ENCODE data around the gene GTSF1L. TPM values are rescaled to one million over a fixed set of nuclear protein-coding genes. Genes with fewer than 3 reads are reported as not detected.

GTSF1L gene
- total RNA-seq, 1 experiment from 2014 or later = not detected

GRCh38 chr20:43723186-43723585, 3.6 kb downstream of the GTSF1L start:
- no TSS peak for BruUV-seq (replicated peaks)

GRCh38 chr20:43722153-43722505, 4.7 kb downstream of the GTSF1L start:
- Histone ChIP-seq H3K36me3 (ENCODE audit: insufficient read depth, low read length, poor library complexity, severe bottlenecking) (no peaks in the 10 kb centered on the region), H3K27ac (ENCODE audit: low read depth, low read length, poor library complexity, severe bottlenecking) (no peak overlapping the region), H3K27me3 (replicated peaks; ENCODE audit: insufficient read depth, low read depth, low read length, poor library complexity) (no peaks in the 10 kb centered on the region), H3K4me3 (ENCODE audit: low read depth, low read length, poor library complexity, severe bottlenecking) (no peak overlapping the region), H3K4me1 (ENCODE audit: insufficient read depth, low read length, poor library complexity, severe bottlenecking) (no peaks in the 10 kb centered on the region), H3K9me3 (ENCODE audit: low read depth, low read length, poor library complexity, severe bottlenecking) (no peaks in the 10 kb centered on the region)
- TF ChIP-seq CTCF (conservative IDR thresholded peaks at IDR 0.05; ENCODE audit: low read depth, low read length) = no peak
- TF ChIP-seq EZH2 (IDR thresholded peaks at IDR 0.05; ENCODE audit: borderline replicate concordance, low read depth, low read length, poor library complexity, severe bottlenecking) = no peak
- ChIA-PET POLR2A (ENCODE audit: low non-redundant PET) (no interaction called here), CTCF (no interaction called here)
- no peak for DNase-seq (ENCODE audit: low spot score)
- intact Hi-C loops (cut with micrococcal nuclease; ENCODE audit: unreplicated experiment) = no loop called here
- BruUV-seq (replicated peaks) = no TSS peak

More at GRCh38 chr20:43723186-43723585, 3.6 kb downstream of the GTSF1L start:
- no peaks in the 10 kb centered on the region for H3K36me3 ChIP-seq (ENCODE audit: insufficient read depth, low read length, poor library complexity, severe bottlenecking)
- intact Hi-C loops (cut with micrococcal nuclease; ENCODE audit: unreplicated experiment) = no loop called here
- DNase-seq (ENCODE audit: low spot score) = no peak
- H3K9me3 ChIP-seq (ENCODE audit: low read depth, low read length, poor library complexity, severe bottlenecking) = no peaks in the 10 kb centered on the region
- TF ChIP-seq CTCF (conservative IDR thresholded peaks at IDR 0.05; ENCODE audit: low read depth, low read length) (no peak), EZH2 (IDR thresholded peaks at IDR 0.05; ENCODE audit: borderline replicate concordance, low read depth, low read length, poor library complexity, severe bottlenecking) (no peak)
- H3K4me1 ChIP-seq (ENCODE audit: insufficient read depth, low read length, poor library complexity, severe bottlenecking) = no peaks in the 10 kb centered on the region
- H3K4me3 ChIP-seq (ENCODE audit: low read depth, low read length, poor library complexity, severe bottlenecking) = no peak overlapping the region
- ChIA-PET CTCF (no interaction called here), POLR2A (ENCODE audit: low non-redundant PET) (no interaction called here)
- no peak overlapping the region for H3K27ac ChIP-seq (ENCODE audit: low read depth, low read length, poor library complexity, severe bottlenecking)
- H3K27me3 ChIP-seq (replicated peaks; ENCODE audit: insufficient read depth, low read depth, low read length, poor library complexity) = no peaks in the 10 kb centered on the region

GRCh38 chr20:43721429-43722152, 5.2 kb downstream of the GTSF1L start:
- H3K4me1 ChIP-seq (ENCODE audit: insufficient read depth, low read length, poor library complexity, severe bottlenecking) = no peaks in the 10 kb centered on the region
- TF ChIP-seq EZH2 (IDR thresholded peaks at IDR 0.05; ENCODE audit: borderline replicate concordance, low read depth, low read length, poor library complexity, severe bottlenecking) (no peak), CTCF (conservative IDR thresholded peaks at IDR 0.05; ENCODE audit: low read depth, low read length) (no peak)
- no peaks in the 10 kb centered on the region for H3K9me3 ChIP-seq (ENCODE audit: low read depth, low read length, poor library complexity, severe bottlenecking)
- ChIA-PET CTCF (no interaction called here), POLR2A (ENCODE audit: low non-redundant PET) (no interaction called here)
- intact Hi-C loops (cut with micrococcal nuclease; ENCODE audit: unreplicated experiment) = no loop called here
- no peak overlapping the region for H3K4me3 ChIP-seq (ENCODE audit: low read depth, low read length, poor library complexity, severe bottlenecking)
- no peak overlapping the region for H3K27ac ChIP-seq (ENCODE audit: low read depth, low read length, poor library complexity, severe bottlenecking)
- no TSS peak for BruUV-seq (replicated peaks)
- DNase-seq (ENCODE audit: low spot score) = no peak
- no peaks in the 10 kb centered on the region for H3K27me3 ChIP-seq (replicated peaks; ENCODE audit: insufficient read depth, low read depth, low read length, poor library complexity)
- H3K36me3 ChIP-seq (ENCODE audit: insufficient read depth, low read length, poor library complexity, severe bottlenecking) = no peaks in the 10 kb centered on the region
